HG03139 (cell line): ENCODE data around the gene LIPF.
"Not testable (repeated sequence)": the region's sequence is repeated elsewhere in the genome, so short reads cannot be mapped to it uniquely, and the experiment has no call there.

Source experiments
- ATAC-seq: cut with Tn5 transposase; IDR thresholded peaks from one replicate; pipeline ENCODE4 v1.9.1; 2021; ENCODE audit not compliant: unreplicated experiment

Gene LIPF

DNA sequence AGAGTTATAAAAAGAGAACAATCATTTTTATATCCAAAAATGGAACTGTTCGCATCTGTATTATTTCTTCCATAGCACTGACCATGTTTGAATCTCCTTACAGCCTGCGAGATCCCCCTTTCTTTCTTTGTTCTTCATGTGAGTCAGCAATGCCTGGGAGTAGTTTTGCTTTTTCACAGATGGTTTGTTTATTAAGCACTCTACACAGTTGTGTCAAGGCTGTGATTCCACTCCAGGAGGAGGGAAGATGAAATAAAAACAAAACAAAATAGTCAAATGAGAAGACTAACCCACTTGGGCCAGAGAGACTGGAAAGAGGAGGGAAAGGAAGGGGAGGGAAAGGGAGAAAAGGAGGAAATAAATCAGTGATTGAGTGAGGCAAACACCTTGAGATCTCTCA is 7.8 kb downstream of the LIPF start:
- no peak for ATAC-seq

- no peak for ATAC-seq
Measured at GRCh38 chr10:88676283-88677060, 12.2 kb downstream of the LIPF start.

DNA sequence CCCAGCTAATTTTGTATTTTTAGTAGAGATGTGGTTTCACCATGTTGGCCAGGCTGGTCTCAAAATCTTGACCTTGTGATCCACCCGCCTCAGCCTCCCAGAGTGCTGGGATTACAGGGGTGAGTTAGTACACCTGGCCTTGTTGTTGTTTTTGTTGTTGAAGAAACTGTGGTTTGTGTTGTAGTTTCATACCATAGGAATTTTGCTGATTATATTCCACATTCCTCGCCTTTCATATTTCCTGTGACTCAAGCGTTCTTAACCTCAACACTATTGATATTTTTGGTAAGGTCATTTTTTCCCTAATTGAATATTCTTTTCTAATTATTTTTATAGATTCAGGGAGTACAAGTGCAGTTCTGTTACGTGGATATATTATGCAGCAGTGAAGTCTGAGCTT is 16.7 kb downstream of the LIPF start:
- no peak for ATAC-seq

DNA sequence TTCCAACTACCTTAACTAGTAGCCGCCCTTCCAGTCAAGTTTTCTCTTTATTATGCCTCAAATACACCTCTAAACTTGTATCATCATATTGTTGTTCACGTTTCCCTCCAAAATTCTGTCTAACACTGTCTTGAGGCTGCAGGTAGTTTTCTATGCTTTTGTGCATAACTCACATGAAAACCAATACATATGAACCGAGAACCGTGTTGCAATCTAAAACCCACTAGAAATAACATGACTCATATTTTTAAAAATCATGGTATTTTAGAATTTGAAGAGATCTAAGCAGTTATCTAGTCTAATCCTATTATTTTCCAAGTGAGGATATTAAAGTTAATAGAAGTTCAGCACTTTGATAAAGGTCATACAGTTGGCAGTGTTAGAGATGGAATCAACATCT is 18.2 kb downstream of the LIPF start:
- no peak for ATAC-seq

DNA sequence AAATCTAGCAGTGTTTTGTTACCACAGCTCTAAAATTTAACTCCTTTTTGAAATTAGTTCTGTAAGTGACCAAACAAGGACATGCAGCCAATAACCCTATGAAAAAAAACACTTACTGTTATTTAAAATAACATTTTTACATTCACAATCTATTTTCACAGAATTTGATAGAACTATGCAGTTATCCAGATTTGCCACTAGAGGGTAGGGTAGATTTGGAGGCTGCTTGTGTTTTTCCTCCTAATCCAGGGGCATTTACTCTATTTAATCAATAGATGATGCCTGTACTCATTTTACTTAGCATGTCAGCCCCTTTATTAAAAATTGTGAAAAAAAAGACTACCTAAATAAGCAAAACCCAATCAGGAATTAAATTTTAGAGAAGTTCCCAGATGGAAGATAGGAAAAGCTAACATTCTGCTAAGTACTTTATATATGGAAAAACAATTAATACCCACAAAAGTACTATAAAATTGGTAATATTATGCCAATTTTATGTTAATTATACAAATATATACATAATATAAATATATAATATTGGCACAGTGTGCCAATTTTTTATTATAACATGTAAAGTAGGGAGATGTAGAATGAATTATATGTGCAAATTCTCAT is 23.7 kb downstream of the LIPF start:
- no peak for ATAC-seq

- no peak for ATAC-seq
Measured at GRCh38 chr10:88689366-88689765, 25.1 kb downstream of the LIPF start.

DNA sequence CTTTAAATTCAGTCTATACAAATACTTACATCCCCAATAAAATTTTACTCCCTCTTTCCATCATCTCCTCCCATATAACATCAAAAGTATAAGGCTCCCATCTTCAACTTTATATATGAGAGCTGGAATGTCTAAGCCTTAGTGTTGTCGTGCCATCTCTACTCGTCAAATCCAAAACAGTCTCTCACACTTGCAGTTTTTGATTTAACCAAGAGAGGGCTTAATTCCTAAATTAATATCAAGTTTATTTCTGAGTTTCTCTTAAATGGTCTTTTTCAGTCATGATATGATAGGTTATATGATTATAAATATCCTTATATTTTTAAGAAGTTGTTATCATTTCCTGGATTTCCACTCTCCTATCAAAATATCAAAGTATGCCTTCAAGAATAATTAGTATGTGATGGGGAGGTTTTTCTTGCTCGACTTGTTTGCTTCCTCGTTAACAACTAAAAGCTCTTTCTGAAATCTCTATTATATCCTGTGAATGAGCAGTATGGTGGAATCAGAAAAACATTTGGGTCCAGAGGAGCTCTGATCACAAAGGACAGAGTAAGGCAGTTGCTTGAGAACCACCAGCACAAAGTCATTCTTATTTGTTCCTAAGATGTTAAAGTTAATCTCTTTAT is 29.3 kb downstream of the LIPF start:
- ATAC-seq: no peak

DNA sequence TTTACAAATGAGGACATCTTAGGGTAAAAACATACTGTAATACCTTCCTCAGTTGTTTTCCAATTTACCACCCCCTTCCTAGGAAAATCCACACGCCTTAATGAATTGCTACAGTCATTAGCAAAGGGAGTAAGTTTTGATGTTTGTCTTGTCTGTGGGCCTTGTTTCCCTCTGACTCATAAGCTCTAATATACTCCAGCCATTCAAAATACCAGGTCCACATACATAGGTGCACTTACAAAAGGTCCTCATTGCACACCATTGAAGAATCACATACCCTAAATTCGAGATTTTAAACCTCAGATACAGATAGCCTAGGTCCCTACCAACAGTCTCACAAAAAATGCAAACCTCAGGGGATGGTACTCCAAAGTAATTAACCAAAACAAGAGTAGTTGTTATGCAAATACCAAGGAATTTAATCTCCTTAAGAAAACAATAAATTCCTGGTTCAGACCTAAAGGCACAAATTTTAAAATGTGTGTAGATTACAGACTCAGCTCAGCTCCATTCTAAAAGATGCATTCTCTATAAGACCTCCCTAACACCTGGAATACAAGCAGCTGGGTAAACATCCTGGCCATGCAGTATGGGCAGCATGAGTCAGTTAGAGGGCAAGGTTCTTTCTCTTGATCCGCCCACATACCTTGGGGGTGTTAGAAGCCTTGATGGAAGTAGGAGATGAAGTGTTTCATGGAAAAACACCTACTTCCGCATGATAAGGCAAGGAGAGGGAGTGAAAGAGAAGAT is 38.8 kb downstream of the LIPF start:
- ATAC-seq: no peak

- no peak for ATAC-seq
Measured at GRCh38 chr10:88705958-88706357, 41.7 kb downstream of the LIPF start, which contains the start of gene LIPK. Gene LIPK, plus strand, starts transcription at chr10:88706249. Its CDS starts 18,295 bp downstream, at chr10:88724544.

GRCh38 chr10:88707429-88708155 is 43.4 kb downstream of the LIPF start:
- ATAC-seq: no peak

DNA sequence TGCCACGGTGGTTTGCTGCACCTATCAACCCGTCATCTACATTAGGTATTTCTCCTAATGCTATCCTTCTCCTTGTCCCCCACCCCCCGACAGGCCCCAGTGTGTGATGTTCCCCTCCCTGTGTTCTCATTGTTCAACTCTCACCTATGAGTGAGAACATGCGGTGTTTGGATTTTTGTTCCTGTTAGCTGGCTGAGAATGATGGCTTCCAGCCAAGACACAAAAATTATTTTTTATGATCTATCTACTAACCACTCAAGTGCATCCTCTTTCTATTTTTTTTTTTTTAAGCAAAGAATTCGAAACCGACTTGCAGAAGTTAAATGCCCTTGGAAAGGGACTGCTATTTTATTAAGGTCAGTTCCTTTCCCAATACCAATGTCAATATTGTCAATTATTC is 45.1 kb downstream of the LIPF start:
- not testable (repeated sequence) for ATAC-seq

- ATAC-seq: no peak
Measured at GRCh38 chr10:88715517-88715916, 51.3 kb downstream of the LIPF start.

DNA sequence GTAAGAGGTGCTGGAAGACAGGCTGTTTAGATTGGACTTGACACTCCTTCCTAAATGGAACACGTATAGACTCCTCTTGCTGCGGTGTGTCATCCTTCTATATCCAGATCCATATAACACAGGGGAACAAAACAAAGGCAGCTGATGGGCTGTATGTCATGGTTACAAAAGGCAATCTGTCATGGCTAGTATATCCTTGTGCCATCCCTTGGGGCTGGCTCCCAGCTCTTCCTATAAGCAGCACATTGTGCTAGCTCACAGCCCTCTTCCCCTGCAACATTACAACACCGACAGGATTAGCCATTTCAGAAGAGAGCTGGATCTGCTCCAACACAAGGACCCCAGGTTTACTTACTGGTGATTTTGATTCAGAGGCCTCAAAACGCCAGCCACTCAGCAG is 57.1 kb downstream of the LIPF start:
- ATAC-seq: no peak

DNA sequence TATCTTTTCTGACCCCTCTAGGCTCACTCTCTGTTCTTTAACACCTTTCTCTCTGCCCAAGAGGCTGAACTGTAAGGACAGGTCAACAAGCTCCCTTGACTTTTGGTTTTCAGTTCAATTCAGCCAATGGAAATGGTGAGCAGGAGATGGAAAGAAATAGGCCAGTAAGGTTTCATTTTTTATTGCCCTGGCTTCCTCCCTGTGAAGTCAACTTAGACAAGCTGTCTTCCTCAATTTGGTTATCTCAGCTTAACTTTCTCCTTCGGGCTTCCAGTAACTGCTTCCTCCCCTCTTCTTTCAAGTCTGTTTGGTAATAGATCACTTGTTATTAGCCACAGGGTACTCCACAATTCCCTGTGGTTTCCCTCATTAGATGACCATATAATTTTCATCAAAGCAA is 61.6 kb downstream of the LIPF start:
- no peak for ATAC-seq

GRCh38 chr10:88728107-88728763 is 64.0 kb downstream of the LIPF start:
- no peak for ATAC-seq
